Peyer's patch (tissue), 4 donors: Measurements from ENCODE around the gene COIL.

Source experiments
- POLR2A ChIP-seq, 2 donors: fragments of 450-650 bp; IDR thresholded peaks; one replicate each; pipeline ENCODE4 v1.5.1; 2017; ENCODE audit warnings: antibody characterized with exemption in 2 of 2, mild to moderate bottlenecking in 2 of 2, moderate library complexity in 2 of 2
- TF ChIP-seq, protein P1 (sequence below), 6 experiments: fragments of 450-650 bp in 4 of 6; fragments of 200-600 bp in 2 of 6; sonication (generic) in 1 of 6; IDR thresholded peaks; one replicate each; pipeline ENCODE4 v1.5.1; 2017 to 2019; ENCODE audit warnings: antibody characterized with exemption in 6 of 6, mild to moderate bottlenecking in 3 of 6, moderate library complexity in 1 of 6

DNA sequence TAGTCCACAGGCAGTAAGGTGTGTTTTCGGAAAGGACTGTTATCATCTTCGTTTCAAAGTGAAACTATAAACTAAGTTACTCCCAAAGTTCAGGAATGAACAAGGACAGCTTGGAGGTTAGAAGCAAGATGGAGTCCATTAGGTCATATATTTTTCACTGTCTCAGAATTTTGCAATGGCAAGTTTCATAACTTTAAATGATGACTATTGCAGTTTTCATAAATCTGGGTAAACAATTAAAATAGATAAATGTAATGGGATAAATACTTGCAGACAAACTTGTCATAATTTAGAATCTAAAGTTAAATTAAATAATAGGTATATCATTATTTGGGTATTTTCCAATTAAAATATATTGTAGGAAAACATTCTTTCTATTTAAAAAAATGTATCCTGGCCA lies 32.3 kb downstream of the COIL start:
- TF ChIP-seq POLR2A (IDR thresholded peaks at IDR 0.05) = no peak
- TF ChIP-seq, protein P1, sequence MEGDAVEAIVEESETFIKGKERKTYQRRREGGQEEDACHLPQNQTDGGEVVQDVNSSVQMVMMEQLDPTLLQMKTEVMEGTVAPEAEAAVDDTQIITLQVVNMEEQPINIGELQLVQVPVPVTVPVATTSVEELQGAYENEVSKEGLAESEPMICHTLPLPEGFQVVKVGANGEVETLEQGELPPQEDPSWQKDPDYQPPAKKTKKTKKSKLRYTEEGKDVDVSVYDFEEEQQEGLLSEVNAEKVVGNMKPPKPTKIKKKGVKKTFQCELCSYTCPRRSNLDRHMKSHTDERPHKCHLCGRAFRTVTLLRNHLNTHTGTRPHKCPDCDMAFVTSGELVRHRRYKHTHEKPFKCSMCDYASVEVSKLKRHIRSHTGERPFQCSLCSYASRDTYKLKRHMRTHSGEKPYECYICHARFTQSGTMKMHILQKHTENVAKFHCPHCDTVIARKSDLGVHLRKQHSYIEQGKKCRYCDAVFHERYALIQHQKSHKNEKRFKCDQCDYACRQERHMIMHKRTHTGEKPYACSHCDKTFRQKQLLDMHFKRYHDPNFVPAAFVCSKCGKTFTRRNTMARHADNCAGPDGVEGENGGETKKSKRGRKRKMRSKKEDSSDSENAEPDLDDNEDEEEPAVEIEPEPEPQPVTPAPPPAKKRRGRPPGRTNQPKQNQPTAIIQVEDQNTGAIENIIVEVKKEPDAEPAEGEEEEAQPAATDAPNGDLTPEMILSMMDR (IDR thresholded peaks at IDR 0.05) = no peak
